Esophagus squamous epithelium (tissue), 4 donors: ENCODE data around the gene BTNL2.

Experiments
- POLR2A ChIP-seq, 4 donors: fragments of 450-650 bp; IDR thresholded peaks; one replicate each; pipeline ENCODE4 v1.6.1; 2017; ENCODE audit warnings: antibody characterized with exemption in 4 of 4, mild to moderate bottlenecking in 4 of 4, moderate library complexity in 3 of 4
- TF ChIP-seq, protein P1 (sequence below), 6 experiments: fragments of 450-650 bp in 4 of 6; fragments of 200-600 bp in 2 of 6; sonication (generic) in 2 of 6; IDR thresholded peaks; one replicate each; pipeline ENCODE4 v1.5.1; 2016 to 2019; ENCODE audit warnings: antibody characterized with exemption in 6 of 6, mild to moderate bottlenecking in 4 of 6, moderate library complexity in 4 of 6

DNA sequence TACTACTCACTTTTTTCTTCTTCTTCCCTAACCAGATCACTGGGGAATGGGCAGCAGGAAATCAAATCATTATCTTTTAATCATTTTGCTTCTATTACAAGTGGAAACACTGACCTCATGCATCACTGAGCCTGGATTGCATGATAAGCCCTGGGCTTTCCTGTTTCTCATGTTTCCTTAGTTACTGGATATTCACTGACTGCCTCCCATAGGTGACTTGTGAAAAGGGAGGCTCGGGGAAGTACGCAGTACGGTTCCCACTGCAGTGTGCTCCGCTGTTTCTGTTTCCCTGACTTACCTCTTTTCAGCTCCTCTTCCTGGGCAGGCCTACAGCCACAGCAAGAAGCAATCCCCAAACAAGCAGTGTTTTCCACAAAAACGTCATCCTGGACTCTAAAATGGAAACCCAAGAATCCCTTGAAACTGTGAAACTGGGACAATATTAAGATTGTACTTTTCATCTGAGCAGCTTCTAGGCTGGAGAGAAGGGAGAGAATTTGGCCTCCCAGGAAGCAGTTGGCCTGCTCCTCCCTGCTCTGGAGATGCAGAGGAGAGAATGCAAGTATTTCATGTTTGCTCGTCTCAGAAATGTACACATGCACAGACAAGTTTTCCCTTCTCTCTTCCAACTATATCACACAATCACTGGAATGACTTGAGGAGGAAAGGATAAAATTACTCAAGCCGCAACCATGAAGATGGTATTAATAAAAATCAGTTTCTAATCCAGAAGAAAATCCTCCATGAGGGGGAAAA is 13.1 kb downstream of the BTNL2 start:
- TF ChIP-seq, protein P1, sequence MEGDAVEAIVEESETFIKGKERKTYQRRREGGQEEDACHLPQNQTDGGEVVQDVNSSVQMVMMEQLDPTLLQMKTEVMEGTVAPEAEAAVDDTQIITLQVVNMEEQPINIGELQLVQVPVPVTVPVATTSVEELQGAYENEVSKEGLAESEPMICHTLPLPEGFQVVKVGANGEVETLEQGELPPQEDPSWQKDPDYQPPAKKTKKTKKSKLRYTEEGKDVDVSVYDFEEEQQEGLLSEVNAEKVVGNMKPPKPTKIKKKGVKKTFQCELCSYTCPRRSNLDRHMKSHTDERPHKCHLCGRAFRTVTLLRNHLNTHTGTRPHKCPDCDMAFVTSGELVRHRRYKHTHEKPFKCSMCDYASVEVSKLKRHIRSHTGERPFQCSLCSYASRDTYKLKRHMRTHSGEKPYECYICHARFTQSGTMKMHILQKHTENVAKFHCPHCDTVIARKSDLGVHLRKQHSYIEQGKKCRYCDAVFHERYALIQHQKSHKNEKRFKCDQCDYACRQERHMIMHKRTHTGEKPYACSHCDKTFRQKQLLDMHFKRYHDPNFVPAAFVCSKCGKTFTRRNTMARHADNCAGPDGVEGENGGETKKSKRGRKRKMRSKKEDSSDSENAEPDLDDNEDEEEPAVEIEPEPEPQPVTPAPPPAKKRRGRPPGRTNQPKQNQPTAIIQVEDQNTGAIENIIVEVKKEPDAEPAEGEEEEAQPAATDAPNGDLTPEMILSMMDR (IDR thresholded peaks at IDR 0.05), result peak in 1 of 6 experiments; percentile 4
- no peak for TF ChIP-seq POLR2A (IDR thresholded peaks at IDR 0.05)
